ENCODE data around the gene AKNAD1. TPM values are rescaled to one million over a fixed set of nuclear protein-coding genes. Genes with fewer than 3 reads are reported as not detected.

The AKNAD1 gene
- total and polyA plus RNA-seq, 2 of the 13 experiments (the other 11 are each of a cell fraction or from before 2014, with no cell fraction given): not detected

- peaks cover 0 to 4% of the 10 kb centered on the region in 2 experiments; a peak in 1 of 5 replicates for H3K27me3 ChIP-seq (ENCODE audit: control insufficient read depth in 1 of 2, insufficient read depth in 2 of 2, low read length in 2 of 2)
- in situ Hi-C loops (cut with HindIII; ENCODE audit: extremely low pct_ligation_motif_present, low pct_unique_long_range_greater_than_20kb): no loop called here
- no peak for TF ChIP-seq ZNF770 (CRISPR knock-in tag; IDR thresholded peaks at IDR 0.05)
- no peak for TF ChIP-seq KIAA2018 (CRISPR knock-in tag; IDR thresholded peaks at IDR 0.05; ENCODE audit: borderline replicate concordance)
- TF ChIP-seq ZNF484 (CRISPR knock-in tag; IDR thresholded peaks at IDR 0.05; ENCODE audit: borderline replicate concordance, low read depth): no peak
- TF ChIP-seq FOSL2 (CRISPR knock-in tag; IDR thresholded peaks at IDR 0.05): no peak
- TF ChIP-seq PAF1 (CRISPR knock-in tag; IDR thresholded peaks at IDR 0.05): no peak
- TF ChIP-seq NFATC3 (CRISPR knock-in tag; IDR thresholded peaks at IDR 0.05): no peak
- TF ChIP-seq MIER2 (CRISPR knock-in tag; IDR thresholded peaks at IDR 0.05): no peak
- no peak for TF ChIP-seq CENPBD1 (CRISPR knock-in tag; IDR thresholded peaks at IDR 0.05; ENCODE audit: borderline replicate concordance, low read depth)
- TF ChIP-seq BRCA1 (CRISPR knock-in tag; IDR thresholded peaks at IDR 0.05): no peak
- no peak for TF ChIP-seq ZNF253 (CRISPR knock-in tag; IDR thresholded peaks at IDR 0.05; ENCODE audit: borderline replicate concordance)
- TF ChIP-seq ZNF569 (CRISPR knock-in tag; IDR thresholded peaks at IDR 0.05; ENCODE audit: borderline replicate concordance): no peak
- no peak for TF ChIP-seq ZSCAN31 (CRISPR knock-in tag; IDR thresholded peaks at IDR 0.05; ENCODE audit: low read depth)
- no peak for TF ChIP-seq MLX (CRISPR knock-in tag; IDR thresholded peaks at IDR 0.05)
- no peak for TF ChIP-seq HDAC2 (CRISPR knock-in tag; IDR thresholded peaks at IDR 0.05)
Observed at GRCh38 chr1:108860190-108860907, 3.5 kb upstream of the AKNAD1 start.

More at GRCh38 chr1:108860190-108860907, 3.5 kb upstream of the AKNAD1 start:
- FAIRE-seq (no peak), ATAC-seq (no peak), DNase-seq (ENCODE audit: low spot score) (no peak)
- CTCF ChIA-PET (ENCODE audit: low intra/inter-chr PET ratio, low total read pairs): no interaction called here
- Histone ChIP-seq H2AFZ (ENCODE audit: low read length) (no peak overlapping the region), H3K4me1 (ENCODE audit: insufficient read depth, low read length) (no peaks in the 10 kb centered on the region), H3K79me2 (ENCODE audit: insufficient read depth, low read length) (no peaks in the 10 kb centered on the region), H3K36me3 (replicated peaks in 1 of 2; ENCODE audit: control insufficient read depth in 1 of 2, insufficient read depth in 2 of 2, low read length in 2 of 2) (no peaks in the 10 kb centered on the region), H3K27ac (ENCODE audit: extremely low read length, insufficient read depth, low read length) (no peak overlapping the region), H3K4me2 (ENCODE audit: low read depth, low read length) (no peak overlapping the region), H3K4me3 (replicated peaks in 1 of 3; ENCODE audit: insufficient read depth in 1 of 3, low read depth in 2 of 3, low read length in 3 of 3) (no peak overlapping the region), H3K9ac (ENCODE audit: insufficient read depth, low read depth, low read length) (no peak overlapping the region), H3K9me3 (ENCODE audit: low read length) (no peaks in the 10 kb centered on the region), H4K20me1 (ENCODE audit: insufficient read depth, low read length) (no peaks in the 10 kb centered on the region)
- POLR2A ChIA-PET: no interaction called here
- 62% methylated on average over 9 of the region's 9 CpGs for WGBS (ENCODE audit: low lambda C conversion rate)
- intact Hi-C loops (cut with micrococcal nuclease; ENCODE audit: unreplicated experiment): no loop called here
- no TSS peak for BruUV-seq (replicated peaks)
